Spinal cord (tissue), 10 donors: ENCODE data around the gene MAP7. TPM values are rescaled to one million over a fixed set of nuclear protein-coding genes. Genes with fewer than 3 reads are reported as not detected.

Source experiments
- DNase-seq, 6 donors: peaks; one replicate each; pipeline versions ENCODE4 v3.0.0 to v3.0.0-alpha.2; 2013 to 2015; ENCODE audit warnings: low spot score in 6 of 6, low read depth in 4 of 6
- H3K27ac ChIP-seq: one replicate; pipeline ENCODE4 v1.5.1; 2013; ENCODE audit warnings: low read depth, low read length, control low read depth
- H3K27me3 ChIP-seq: one replicate; pipeline ENCODE4 v1.6.1; 2013; ENCODE audit warnings: low read length; ENCODE audit not compliant: control insufficient read depth, insufficient read depth
- H3K36me3 ChIP-seq: one replicate; pipeline ENCODE4 v1.6.1; 2013; ENCODE audit warnings: low read length; ENCODE audit not compliant: control insufficient read depth, insufficient read depth
- H3K4me1 ChIP-seq: one replicate; pipeline ENCODE4 v1.6.1; 2013; ENCODE audit warnings: low read length; ENCODE audit not compliant: control insufficient read depth, insufficient read depth
- H3K4me3 ChIP-seq: one replicate; pipeline ENCODE4 v1.5.1; 2013; ENCODE audit warnings: low read depth, low read length, control low read depth
- H3K9me3 ChIP-seq: one replicate; pipeline ENCODE4 v1.6.1; 2013; ENCODE audit warnings: low read length; ENCODE audit not compliant: control insufficient read depth, insufficient read depth
- WGBS: methylation state at CpG from one replicate; pipeline ENCODE4 v1.1.5; 2013; ENCODE audit warnings: missing lambda C conversion rate; ENCODE audit not compliant: insufficient coverage; 5-methylcytosine and 5-hydroxymethylcytosine counted together
- polyA plus RNA-seq, 2 donors: library from polyadenylated mRNA; unstranded; fragments of 120-200 nt; gene quantifications; one replicate each; pipeline ENCODE4 v1.2.1, GENCODE V29; 2013; ENCODE audit not compliant: insufficient read length in 2 of 2
- small RNA-seq: library from RNA; depleted of rRNA; stranded (forward); fragments of <200 nt; gene quantifications from one replicate; pipeline ENCODE3, GENCODE V24; 2014; ENCODE audit warnings: low replicate concordance
- total RNA-seq, 2 donors: library from RNA; depleted of rRNA in 1 of 2; stranded (reverse); fragments of 120-200 nt in 1 of 2; fragments of >200 nt in 1 of 2; gene quantifications; one replicate each; pipeline versions ENCODE4 v1.2.3 to v1.2.4, GENCODE V29; 2013 to 2014
- donor health status: healthy.

Gene MAP7
- total and polyA plus RNA-seq, 4 donors, result 9.9 to 19.7 (median 13.9) TPM

GRCh38 chr6:136307351-136307750 is 242.9 kb downstream of the MAP7 start:
- H3K36me3 ChIP-seq, result no peaks in the 10 kb centered on the region

GRCh38 chr6:136306466-136306865 is 243.8 kb downstream of the MAP7 start:
- peak in 2 of 6 donors; percentile 56 to 63 for DNase-seq
- Histone ChIP-seq H3K36me3 (no peaks in the 10 kb centered on the region), H3K4me1 (peaks cover 11% of the 10 kb centered on the region), H3K4me3 (no peak overlapping the region), H3K9me3 (no peaks in the 10 kb centered on the region), H3K27me3 (no peaks in the 10 kb centered on the region), H3K27ac (peak overlapping the region; percentile 29)
- WGBS, result no CpG with 5 or more reads among the region's 1 CpG

More at GRCh38 chr6:136307351-136307750, 242.9 kb downstream of the MAP7 start:
- peaks cover 11% of the 10 kb centered on the region for H3K4me1 ChIP-seq
- DNase-seq, result no peak
- no peaks in the 10 kb centered on the region for H3K27me3 ChIP-seq
- no peak overlapping the region for H3K4me3 ChIP-seq
- no peaks in the 10 kb centered on the region for H3K9me3 ChIP-seq
- no peak overlapping the region for H3K27ac ChIP-seq

GRCh38 chr6:136304410-136304809 is 245.8 kb downstream of the MAP7 start:
- H3K27ac ChIP-seq, result no peak overlapping the region
- DNase-seq, result no peak
- no peaks in the 10 kb centered on the region for H3K9me3 ChIP-seq
- 95% methylated on average over 4 of the region's 4 CpGs for WGBS
- H3K4me3 ChIP-seq, result no peak overlapping the region
- no peaks in the 10 kb centered on the region for H3K27me3 ChIP-seq
- H3K4me1 ChIP-seq, result peaks cover 11% of the 10 kb centered on the region
- no peaks in the 10 kb centered on the region for H3K36me3 ChIP-seq

GRCh38 chr6:136303516-136303915 is 246.7 kb downstream of the MAP7 start:
- H3K27me3 ChIP-seq, result no peaks in the 10 kb centered on the region
- no peaks in the 10 kb centered on the region for H3K9me3 ChIP-seq
- no peak for DNase-seq
- H3K36me3 ChIP-seq, result no peaks in the 10 kb centered on the region
- H3K27ac ChIP-seq, result no peak overlapping the region
- peaks cover 11% of the 10 kb centered on the region for H3K4me1 ChIP-seq
- H3K4me3 ChIP-seq, result no peak overlapping the region
- WGBS, result 93% methylated on average over 2 of the region's 3 CpGs

GRCh38 chr6:136294621-136295020 is 255.6 kb downstream of the MAP7 start:
- WGBS, result 100% methylated on average over 1 of the region's 3 CpGs

More at GRCh38 chr6:136294621-136295020, 255.6 kb downstream of the MAP7 start:
- DNase-seq, result no peak
- Histone ChIP-seq H3K36me3 (no peaks in the 10 kb centered on the region), H3K9me3 (no peaks in the 10 kb centered on the region), H3K27me3 (no peaks in the 10 kb centered on the region), H3K4me1 (peaks cover 8% of the 10 kb centered on the region), H3K4me3 (no peak overlapping the region), H3K27ac (no peak overlapping the region)

Small RNA genes lying within 50 kb of the gene (small RNA-seq; reads per million reads assigned to genes)
- gene AL023284.1 (not detected), gene NDUFS5P1 (not detected)

Other genes with a start within 250 kb of the MAP7 start
- gene MAP3K5, start 242.1 kb upstream of the MAP7 start, total RNA-seq, result 10 to 100 TPM in 1 of 2 donors, 1 to 10 TPM in 1; 8.5 to 26.9 TPM
- gene MAP3K5, start 242.1 kb upstream of the MAP7 start, polyA plus RNA-seq, result 10 to 100 TPM in 1 of 2 donors, 1 to 10 TPM in 1; 8.5 to 10.9 TPM